Measurements from ENCODE around the gene SH3RF1. TPM values are rescaled to one million over a fixed set of nuclear protein-coding genes. Genes with fewer than 3 reads are reported as not detected.

The SH3RF1 gene
- total and polyA plus RNA-seq, 2 of the 13 experiments (the other 11 are each of a cell fraction or from before 2014, with no cell fraction given) = 3.1 to 3.2 TPM

- H3K4me1 ChIP-seq (ENCODE audit: insufficient read depth, low read length) = peaks cover 58% of the 10 kb centered on the region
- ChIA-PET POLR2A (no interaction called here), CTCF (ENCODE audit: low intra/inter-chr PET ratio, low total read pairs) (no interaction called here)
- H3K79me2 ChIP-seq (ENCODE audit: insufficient read depth, low read length) = peaks cover 10% of the 10 kb centered on the region
- intact Hi-C loops (cut with micrococcal nuclease; ENCODE audit: unreplicated experiment) = no loop called here
- TF ChIP-seq NFAT5 (CRISPR knock-in tag; IDR thresholded peaks at IDR 0.05) (no peak), REST (IDR thresholded peaks at IDR 0.05; ENCODE audit: borderline replicate concordance in 1 of 2, low read depth in 1 of 2, low read length in 2 of 2) (no peak), SCMH1 (CRISPR knock-in tag; IDR thresholded peaks at IDR 0.05; ENCODE audit: borderline replicate concordance) (no peak), THAP8 (CRISPR knock-in tag; IDR thresholded peaks at IDR 0.05; ENCODE audit: borderline replicate concordance) (no peak), BRF2 (CRISPR knock-in tag; IDR thresholded peaks at IDR 0.05) (no peak)
- no peaks in the 10 kb centered on the region for H3K9me3 ChIP-seq (ENCODE audit: low read length)
- ATAC-seq = no peak
- H3K27me3 ChIP-seq (ENCODE audit: control insufficient read depth in 1 of 2, insufficient read depth in 2 of 2, low read length in 2 of 2) = no peaks in the 10 kb centered on the region
- no peak overlapping the region for H3K27ac ChIP-seq (ENCODE audit: extremely low read length, insufficient read depth, low read length)
- no peak overlapping the region for H3K4me2 ChIP-seq (ENCODE audit: low read depth, low read length)
- H3K9ac ChIP-seq (ENCODE audit: insufficient read depth, low read depth, low read length) = no peak overlapping the region
- H4K20me1 ChIP-seq (ENCODE audit: insufficient read depth, low read length) = no peaks in the 10 kb centered on the region
- no peak overlapping the region for H3K4me3 ChIP-seq (replicated peaks in 1 of 3; ENCODE audit: insufficient read depth in 1 of 3, low read depth in 2 of 3, low read length in 3 of 3)
- DNase-seq (ENCODE audit: low spot score) = no peak
- WGBS (ENCODE audit: low lambda C conversion rate) = 96% methylated on average over 3 of the region's 3 CpGs
- no peak overlapping the region for H2AFZ ChIP-seq (ENCODE audit: low read length)
- H3K36me3 ChIP-seq (replicated peaks in 1 of 2; ENCODE audit: control insufficient read depth in 1 of 2, insufficient read depth in 2 of 2, low read length in 2 of 2) = no peaks in the 10 kb centered on the region
- no peak for FAIRE-seq
- in situ Hi-C loops (cut with HindIII; ENCODE audit: extremely low pct_ligation_motif_present, low pct_unique_long_range_greater_than_20kb) = no loop called here
- BruUV-seq (replicated peaks) = no TSS peak
Measured at GRCh38 chr4:169246279-169246678, 24.5 kb downstream of the SH3RF1 start.

All from HepG2 (cell line).